HG03039 (cell line): ENCODE results near the gene CST8.

Experiments used
- ATAC-seq: cut with Tn5 transposase; IDR thresholded peaks from one replicate; pipeline ENCODE4 v1.9.1; 2021; ENCODE audit warnings: mild to moderate bottlenecking, moderate library complexity; ENCODE audit not compliant: unreplicated experiment

Gene CST8

DNA sequence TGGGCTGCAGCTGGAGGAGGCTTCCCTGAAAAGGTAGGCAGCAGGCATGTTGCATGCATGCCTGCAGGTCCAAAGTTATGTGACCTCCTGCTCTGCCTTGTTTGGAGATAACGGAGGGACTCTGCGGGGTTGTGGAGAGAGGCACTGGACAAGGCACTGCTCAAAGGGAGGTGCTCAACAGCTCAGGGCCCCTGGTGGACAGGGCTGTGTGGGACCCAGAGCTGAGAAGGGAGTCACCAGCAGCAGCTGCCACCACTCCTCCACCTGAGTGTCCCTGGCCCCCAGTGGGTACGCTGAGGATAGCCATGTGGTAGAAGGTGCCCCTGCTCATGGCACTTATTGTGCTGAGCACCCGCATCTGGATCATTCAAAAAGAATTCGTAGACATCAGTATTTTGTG, 15.5 kb upstream of the CST8 start:
- no peak for ATAC-seq

DNA sequence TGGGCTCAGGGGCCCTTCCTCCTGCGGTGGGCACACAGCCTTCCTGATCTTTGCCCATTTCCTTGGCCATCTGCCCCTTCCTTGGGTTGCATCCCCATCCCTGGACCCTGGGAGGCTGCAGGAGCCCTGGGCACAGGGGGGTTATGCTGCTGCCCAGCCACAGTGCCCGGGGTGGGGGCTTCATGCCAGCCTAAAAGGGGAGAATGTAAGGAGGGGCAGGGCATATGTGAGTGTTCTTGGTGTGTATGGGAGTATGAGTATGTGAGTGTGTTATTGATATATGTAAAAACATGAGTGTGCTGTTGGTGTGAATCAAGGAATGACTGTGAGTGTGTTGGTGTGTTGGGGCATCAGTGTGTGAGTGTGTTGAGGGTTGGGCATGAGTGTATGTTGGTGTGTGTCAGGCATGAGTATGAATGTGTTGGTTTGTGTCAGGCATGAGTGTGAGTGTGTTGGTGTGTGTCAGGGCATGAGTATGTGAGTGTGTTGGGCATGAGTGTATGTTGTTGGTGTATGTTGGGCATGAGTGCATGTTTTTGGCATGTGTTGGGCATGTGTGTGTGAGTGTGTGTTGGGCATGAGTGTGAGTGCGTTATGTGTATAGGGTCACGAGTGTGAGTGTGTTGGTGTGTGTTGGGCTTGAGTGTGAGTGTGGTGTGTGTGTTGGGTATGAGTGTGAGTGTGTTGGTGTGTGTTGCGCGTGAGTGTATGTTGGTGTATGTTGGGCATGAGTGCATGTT, 14.7 kb upstream of the CST8 start:
- no peak for ATAC-seq

DNA sequence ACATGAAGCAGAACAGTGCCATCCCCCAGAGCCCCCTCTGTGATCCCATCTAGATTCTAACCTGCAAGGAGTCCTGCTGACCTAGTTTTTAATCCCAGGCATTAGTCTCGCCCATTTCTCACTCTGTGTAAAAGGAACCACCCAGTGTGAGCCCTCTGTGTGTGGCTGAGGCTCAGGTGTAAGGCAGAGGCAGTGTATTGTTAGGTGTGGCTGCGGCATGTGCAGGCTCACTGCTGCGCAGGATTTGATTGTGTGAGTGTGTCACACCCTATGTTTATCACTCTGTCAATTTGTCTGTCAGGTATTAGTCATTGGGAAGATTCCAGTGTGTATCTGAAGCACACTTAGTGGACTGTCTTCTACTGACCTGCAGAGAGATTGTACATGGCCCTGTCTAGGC, 13.7 kb upstream of the CST8 start:
- no peak for ATAC-seq

DNA sequence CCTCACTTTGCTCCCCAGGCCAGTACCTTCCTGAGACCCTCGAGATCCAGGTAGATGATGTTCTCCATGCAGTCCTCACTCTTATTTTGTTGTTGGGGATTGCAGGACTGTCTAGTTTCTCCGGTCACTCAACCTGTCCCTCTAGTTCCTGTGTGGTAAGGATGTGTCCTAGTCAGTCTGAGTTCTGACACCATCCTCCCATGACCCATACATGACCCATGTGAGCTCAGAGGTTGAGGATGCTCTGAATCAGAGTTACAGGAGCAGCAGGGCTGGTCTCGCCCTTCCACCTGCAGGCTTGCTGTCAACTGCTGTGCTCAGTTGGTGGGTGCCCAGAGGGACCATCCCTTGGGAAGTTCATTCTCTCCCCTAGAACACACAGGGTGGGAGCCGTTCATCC, 11.9 kb upstream of the CST8 start:
- ATAC-seq, result no peak

DNA sequence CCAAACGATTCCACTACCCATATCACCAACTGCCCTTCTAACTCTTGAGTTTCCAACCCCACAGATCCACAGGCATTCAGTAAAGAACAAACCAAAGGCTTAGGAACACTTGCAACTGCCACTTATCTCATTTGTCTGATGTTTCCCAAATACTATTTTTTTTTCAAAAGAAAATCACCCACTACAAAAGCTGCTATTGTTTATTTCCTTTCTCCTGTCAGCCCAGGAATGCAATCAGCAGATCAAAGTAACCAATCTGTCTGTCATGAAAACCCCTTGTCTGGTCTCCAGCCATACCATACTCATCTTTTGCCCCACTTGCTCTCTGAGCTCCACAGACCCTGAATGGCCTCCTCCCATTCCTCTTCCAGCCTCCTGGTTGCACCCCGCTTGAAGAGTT, 8.8 kb upstream of the CST8 start:
- no peak for ATAC-seq

DNA sequence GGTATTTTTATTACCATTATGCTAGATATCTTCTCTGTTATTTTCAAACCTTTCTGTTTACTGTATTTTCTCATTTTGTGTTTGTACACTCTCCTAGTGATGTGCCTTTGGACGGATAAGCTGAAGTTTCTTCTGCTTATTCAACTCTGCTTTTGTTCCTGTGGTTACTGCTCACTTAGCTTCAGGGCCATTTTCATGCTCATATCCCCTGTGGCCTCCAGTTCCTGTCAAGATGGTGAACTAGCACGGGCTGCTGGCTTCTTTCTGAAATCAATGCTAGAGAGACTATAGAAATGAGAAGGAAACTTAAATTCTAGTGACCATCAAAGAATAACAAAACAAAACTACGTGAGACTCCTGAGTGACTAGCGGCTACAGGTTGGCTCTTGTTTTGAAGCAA, 6.8 kb upstream of the CST8 start:
- no peak for ATAC-seq

DNA sequence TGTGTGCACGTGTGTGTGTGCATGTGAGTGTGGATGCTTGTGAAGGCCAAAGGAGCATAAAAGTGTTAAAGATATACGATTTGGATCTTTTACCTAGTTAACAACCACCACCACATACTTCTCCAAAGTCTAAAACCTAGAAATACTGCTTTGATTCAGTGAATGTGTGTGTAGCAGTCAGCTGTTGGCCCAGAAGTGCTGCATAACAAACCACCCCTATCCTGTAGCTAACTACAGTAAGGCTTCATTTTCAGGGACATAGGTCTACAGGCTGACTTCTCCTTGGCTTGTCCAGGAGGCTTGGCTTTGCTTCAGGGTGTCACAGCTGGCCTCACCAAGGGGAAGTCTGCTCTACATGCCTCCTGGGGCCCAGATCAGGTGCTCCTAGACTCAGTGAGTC, 2.4 kb upstream of the CST8 start:
- ATAC-seq, result no peak

DNA sequence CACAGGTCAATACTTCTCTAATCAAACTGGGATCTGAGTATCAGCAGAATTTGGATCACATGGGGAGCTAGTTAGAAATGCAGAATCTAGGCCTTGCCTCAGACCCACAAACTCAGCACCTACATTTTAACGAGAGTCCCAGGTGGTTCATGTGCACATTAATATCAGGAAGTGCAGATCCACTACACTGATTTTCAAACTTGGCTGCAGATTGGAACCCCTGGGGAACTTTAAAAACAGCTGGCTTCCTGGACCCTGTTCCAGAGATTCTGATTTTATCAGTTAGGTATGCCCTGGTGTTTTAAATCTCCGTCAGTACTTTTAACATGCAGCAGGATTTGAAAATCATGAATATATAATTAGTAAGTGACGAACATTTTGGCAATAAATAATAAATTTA, 1.9 kb upstream of the CST8 start:
- ATAC-seq, result no peak

DNA sequence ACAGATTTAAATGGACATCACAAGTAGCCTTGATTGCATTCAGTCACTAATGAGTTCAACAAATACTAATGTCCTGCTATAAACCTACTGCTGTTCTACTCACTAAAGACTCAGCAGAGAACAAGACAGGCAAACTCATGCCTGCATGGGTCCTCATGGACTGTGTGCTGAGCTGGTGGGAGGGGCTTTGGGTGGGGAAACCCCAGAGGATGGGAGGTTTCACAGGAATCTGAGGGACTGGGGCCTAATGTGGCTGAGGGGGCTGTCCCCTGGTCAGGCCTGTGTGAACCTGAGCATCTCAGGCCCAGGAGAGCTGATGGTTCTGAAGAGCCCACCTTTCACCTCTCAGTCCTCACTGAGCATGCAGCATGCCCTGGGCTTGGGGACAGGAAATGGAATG, 1.4 kb downstream of the CST8 start:
- ATAC-seq, result no peak

DNA sequence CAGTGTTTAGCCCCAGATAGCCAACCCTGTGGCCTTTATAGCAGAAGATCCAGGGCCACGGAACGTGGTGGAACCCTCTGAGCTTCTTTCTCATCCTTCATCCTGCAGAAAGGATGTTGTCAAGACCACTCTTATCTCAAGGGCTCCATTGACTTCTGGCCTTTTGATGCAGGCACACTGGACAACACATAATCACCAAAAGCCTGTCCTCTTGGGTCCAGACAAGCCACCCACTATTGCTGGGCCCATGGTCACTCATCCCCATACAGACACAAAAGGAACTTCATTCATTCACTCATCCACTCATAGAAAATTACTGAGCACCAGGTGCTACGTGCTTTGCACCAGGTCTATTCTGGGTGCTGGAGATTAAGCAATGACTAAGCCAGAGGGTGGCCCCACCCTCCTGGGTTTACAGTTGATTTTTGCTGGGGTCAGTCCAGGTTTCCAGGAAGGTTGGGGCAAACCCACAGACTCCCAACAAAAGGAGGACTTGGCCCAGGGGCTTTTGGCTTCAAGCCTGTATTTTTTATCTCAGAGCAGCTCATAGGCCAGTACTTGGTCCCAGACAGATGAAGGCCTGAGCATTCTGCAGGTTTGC, 2.4 kb downstream of the CST8 start:
- ATAC-seq, result no peak

DNA sequence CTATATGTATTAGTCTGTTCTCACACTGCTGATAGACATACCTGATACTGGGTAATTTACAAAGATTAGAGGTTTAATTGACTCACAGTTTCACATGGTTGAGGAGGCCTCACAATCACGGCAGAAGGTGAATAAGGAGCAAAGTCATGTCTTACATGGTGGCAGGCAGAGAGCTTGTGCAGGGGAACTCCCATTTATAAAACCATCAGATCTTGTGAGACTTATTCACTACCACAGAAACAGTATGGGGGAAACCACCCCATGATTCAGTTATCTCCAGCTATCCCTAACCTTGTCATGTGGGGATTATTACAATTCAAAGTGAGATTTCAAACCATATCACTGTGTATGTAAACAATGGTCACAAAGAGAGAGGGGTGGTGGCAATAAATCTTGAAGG, 6.6 kb downstream of the CST8 start:
- ATAC-seq, result no peak

DNA sequence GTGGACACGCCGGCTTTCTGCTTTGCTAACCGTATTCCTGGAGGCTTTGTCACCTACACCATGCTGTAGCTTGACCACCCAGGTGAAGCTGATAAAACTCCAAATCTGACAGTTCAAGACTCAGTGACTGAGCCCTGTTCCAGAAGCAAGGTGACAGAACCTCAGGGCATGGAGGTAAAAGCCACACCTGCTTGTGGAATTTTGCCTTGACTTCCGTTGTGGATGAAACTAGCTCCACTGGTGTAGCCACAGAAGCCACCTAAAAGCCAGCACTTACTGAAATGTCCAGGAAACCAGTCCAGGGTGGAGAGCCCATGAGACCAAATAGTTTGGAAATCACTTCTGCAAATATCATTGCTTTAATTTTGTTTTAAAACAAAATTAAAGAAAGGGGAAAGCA, 11.0 kb downstream of the CST8 start:
- no peak for ATAC-seq

DNA sequence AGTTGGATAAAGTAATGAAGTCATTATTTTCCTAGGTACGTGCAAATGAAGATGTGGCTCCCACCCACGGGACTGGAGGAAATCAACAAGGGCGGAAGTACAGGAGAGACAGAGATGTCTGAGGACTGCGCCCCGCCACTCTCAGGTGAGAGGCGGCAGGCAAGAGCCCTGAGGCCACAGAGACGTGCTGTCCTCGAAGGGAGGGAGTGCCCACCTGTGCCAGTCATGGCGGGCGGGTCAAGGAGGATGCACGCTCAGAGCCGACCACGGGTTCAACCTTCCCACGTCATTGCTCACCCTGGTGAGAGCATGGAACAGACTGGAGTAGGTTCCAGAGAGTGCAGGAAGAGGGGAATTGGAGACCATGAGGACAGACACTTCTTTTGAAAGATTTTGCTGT, 12.7 kb downstream of the CST8 start:
- no peak for ATAC-seq

DNA sequence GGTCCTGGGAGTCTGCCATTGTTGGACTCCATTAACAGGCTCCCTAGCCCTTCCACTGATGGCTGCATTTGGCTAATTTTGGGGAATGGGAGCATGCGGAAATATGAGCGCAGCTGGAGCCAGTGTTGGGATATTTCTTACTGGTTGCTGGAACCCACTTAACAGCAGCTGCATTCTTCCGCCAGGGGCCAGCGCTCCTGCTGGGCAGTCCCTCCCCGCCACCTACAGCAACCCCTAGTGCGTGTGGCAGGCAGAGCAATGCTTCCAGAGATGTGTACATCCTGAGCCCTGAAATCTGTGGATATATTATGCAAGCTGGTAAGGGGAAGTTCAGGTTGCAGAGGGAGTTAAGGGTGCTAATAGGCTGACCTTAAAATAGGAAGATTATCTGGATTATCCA, 16.4 kb downstream of the CST8 start:
- no peak for ATAC-seq

DNA sequence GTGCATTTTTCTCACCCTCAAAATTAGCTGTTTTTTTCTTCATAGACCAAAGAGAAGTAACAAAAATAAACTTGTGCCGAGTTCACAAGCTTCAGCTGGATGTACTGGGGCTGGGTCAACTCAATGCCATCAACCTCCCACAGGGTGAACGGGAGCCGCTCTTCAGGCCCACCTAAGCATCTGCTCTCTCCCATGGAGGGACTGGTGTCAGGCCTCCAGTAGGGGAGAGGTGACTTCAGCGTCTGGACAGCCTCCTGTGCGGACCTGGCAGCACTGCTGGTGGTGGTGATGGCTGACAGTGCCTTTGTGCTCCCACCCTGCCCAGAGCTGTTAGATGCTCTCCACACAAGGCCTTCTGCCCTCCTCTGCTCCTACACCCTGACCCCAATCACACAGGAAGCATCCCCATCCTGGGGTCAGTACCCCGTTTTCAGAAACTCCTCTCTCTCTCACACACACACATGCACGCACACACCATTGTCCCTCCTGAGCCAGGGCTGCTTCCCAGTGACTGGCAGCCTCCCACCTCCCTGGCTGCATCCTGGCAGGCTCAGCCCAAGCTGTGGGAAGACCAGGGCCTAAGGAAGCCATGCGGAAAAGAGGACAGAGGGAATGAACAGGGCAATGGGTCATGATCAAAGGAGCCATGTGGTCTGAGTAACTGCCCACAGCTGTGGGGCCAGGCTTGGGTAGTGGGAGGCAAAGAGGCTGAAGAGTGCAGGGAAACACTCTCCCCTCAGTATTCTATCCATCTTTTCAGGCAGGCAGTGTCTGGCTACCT, 17.7 kb downstream of the CST8 start:
- ATAC-seq, result no peak

DNA sequence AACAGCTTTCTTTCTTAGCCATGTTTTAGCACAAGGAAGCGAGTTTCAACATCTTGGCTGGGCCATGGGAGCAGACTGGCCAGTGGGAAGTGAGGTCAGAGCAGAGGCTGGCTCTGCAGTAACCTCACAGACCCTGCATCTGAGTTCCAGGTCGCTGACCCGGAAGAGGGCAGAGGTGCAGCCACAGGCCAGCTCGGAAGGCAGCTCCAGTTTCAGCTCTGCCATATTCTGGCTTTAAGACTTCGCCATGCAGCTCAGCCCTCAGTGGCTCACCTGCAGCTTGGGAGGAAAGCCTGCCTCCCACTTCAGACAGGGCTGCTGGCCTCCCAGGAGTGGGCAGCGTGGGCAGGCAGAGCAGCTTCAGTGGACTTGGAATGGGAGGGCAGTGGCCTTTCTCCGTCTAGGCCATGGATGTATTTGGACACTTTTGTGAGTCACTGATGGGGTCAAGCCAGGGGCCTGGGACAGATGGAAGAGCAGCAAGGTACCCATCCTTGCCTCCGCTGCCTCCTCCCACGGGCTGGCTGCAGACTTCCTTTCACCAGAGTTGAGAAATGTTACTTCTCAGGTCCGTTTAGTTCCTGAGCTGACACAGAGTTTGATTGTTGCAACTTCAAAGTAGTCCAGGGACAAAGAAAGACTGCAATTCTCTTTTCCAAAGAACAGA, 18.5 kb downstream of the CST8 start:
- no peak for ATAC-seq

DNA sequence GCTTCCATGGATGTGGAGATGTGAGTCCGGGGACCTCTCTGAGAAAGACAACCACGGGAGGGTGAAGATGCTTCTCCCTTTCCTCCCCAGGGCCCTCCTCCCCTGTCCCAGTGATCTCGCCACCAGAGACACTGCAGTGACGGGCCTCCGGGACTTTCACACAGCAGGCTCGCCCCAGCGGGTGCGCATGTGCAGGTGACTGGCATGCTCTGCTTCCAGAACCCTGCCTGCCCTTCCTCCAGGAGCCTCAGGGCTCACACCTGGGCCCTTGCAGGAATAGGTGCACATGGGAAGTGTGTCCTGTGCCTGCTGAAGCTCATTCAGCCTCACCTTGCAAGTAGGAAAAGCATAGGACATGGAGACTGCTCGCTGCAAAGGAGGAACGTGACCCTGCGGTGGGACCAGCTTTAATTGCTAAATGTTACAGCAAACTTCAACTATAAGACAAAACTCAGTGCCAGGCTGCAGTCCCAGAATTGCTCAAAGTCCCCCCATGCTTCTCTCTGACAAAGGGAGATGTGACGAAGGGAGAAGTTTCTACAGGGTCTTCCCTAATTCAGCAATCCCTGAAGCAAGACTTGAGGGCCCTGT, 19.2 kb downstream of the CST8 start:
- no peak for ATAC-seq

DNA sequence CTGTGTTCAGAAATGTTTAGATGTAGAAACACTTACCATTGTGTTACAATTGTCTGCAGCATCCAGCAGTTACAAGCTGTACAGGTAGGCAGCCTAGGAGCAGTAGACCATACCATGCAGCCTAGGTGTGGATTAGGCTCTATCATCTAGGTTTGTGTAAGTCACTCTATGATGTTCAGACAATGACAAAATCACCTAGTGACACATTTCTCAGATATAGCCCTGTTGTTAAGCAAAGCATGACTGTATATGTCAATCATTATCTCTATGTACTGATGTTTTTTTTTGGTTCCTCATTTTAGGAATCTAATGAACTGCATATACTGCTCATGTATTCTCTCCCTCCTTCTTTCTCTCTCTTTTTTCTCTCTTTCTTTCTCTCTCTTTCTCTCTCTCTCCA, 22.2 kb downstream of the CST8 start:
- no peak for ATAC-seq

DNA sequence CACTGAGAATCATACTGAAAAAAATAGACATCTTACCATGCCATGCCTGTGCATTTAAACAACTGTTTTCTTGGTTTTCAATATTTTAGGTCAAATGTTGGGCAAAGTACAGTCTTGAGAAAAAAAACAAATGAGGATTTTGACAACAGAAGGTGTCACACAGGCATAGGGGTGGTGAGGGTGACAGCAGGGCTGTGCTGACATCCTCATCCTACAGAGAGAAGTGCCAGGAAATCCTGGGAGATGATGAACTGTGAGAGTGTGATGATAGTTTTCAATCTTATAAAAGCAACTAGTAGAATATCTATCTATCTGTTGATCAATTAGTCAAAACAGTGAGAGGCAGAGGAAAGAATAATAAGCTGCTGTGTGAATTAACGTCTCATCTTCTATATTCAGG, 23.9 kb downstream of the CST8 start:
- ATAC-seq, result no peak

DNA sequence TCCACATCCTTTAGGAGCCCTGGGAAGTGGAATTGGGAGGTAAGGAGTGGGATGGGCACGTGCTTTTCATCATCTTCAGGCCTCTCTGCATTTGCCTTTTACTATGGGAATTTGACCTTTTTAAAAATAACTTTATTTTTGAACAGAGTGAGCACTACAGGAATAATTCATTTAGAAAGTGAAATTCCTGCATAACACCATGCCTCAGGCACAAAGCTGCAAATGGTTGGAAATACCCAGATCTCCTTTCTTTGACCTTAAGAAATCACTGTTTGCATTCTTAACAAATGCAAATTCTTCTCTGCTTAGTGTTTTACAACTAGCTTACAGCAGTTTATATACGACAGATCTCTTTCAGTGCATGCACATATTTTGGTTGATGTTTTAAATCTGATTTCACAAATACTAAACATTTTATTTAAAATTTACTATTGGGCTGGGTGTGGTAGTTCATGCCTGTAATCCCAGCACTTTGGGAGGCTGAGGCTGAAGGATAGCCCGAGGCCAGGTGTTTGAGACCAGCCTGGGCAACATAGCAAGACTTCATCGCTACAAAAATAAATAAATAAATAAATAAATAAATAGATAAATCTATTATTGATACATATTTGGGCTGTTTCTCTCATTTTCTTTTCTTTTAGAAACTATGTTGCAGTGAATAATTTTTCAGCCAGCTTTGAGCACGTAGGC, 24.5 kb downstream of the CST8 start:
- no peak for ATAC-seq

DNA sequence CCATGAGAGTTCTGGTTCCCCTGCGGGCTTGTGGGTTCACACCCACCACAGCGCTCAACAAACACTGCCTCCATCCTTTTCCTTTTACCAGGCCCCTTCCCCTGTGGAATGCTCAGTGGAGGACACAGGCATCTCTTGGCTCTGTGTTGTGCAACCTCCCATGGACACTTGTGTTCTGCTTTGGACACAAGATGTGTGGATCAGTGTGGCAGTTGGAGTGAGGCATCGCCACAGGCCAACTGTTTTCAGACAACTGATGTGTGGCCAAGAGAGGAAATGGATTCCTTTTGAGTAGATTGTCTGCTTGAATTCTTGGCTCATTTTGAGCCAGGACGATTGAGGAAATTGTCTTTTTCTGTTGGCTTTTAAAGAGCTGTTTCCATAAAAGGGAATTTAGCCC, 26.8 kb downstream of the CST8 start:
- ATAC-seq, result no peak
